ENCODE data around the gene TTC39C. TPM values are rescaled to one million over a fixed set of nuclear protein-coding genes. Genes with fewer than 3 reads are reported as not detected.

TTC39C gene
- total RNA-seq, 1 experiment from 2014 or later, result 16.2 TPM

- Histone ChIP-seq H3K36me3 (replicated peaks; ENCODE audit: control insufficient read depth, insufficient read depth, low read length) (no peaks in the 10 kb centered on the region), H3K4me3 (ENCODE audit: insufficient read depth, low read depth, low read length) (no peak overlapping the region), H3K27me3 (ENCODE audit: control insufficient read depth, insufficient read depth, low read length) (no peaks in the 10 kb centered on the region)
- DNase-seq, result no peak
Observed at GRCh38 chr18:24170360-24170759, 155.8 kb downstream of the TTC39C start.

GRCh38 chr18:24173997-24174396 lies 159.4 kb downstream of the TTC39C start:
- Histone ChIP-seq H3K4me3 (ENCODE audit: insufficient read depth, low read depth, low read length) (no peak overlapping the region), H3K27me3 (ENCODE audit: control insufficient read depth, insufficient read depth, low read length) (no peaks in the 10 kb centered on the region), H3K36me3 (replicated peaks; ENCODE audit: control insufficient read depth, insufficient read depth, low read length) (no peaks in the 10 kb centered on the region)
- no peak for DNase-seq

- Histone ChIP-seq H3K27me3 (ENCODE audit: control insufficient read depth, insufficient read depth, low read length) (no peaks in the 10 kb centered on the region), H3K4me3 (ENCODE audit: insufficient read depth, low read depth, low read length) (no peak overlapping the region), H3K36me3 (replicated peaks; ENCODE audit: control insufficient read depth, insufficient read depth, low read length) (no peaks in the 10 kb centered on the region)
- DNase-seq, result peak; percentile 83
Observed at GRCh38 chr18:24176727-24177416, 162.3 kb downstream of the TTC39C start.

GRCh38 chr18:24177499-24178133 lies 163.1 kb downstream of the TTC39C start:
- no peaks in the 10 kb centered on the region for H3K36me3 ChIP-seq (replicated peaks; ENCODE audit: control insufficient read depth, insufficient read depth, low read length)
- H3K27me3 ChIP-seq (ENCODE audit: control insufficient read depth, insufficient read depth, low read length), result no peaks in the 10 kb centered on the region
- H3K4me3 ChIP-seq (ENCODE audit: insufficient read depth, low read depth, low read length), result no peak overlapping the region
- DNase-seq, result no peak

GRCh38 chr18:24180048-24180447 lies 165.5 kb downstream of the TTC39C start:
- Histone ChIP-seq H3K36me3 (replicated peaks; ENCODE audit: control insufficient read depth, insufficient read depth, low read length) (no peaks in the 10 kb centered on the region), H3K27me3 (ENCODE audit: control insufficient read depth, insufficient read depth, low read length) (no peaks in the 10 kb centered on the region), H3K4me3 (ENCODE audit: insufficient read depth, low read depth, low read length) (no peak overlapping the region)
- DNase-seq, result no peak

GRCh38 chr18:24181806-24182205 lies 167.3 kb downstream of the TTC39C start:
- Histone ChIP-seq H3K36me3 (replicated peaks; ENCODE audit: control insufficient read depth, insufficient read depth, low read length) (no peaks in the 10 kb centered on the region), H3K4me3 (ENCODE audit: insufficient read depth, low read depth, low read length) (no peak overlapping the region), H3K27me3 (ENCODE audit: control insufficient read depth, insufficient read depth, low read length) (no peaks in the 10 kb centered on the region)
- no peak for DNase-seq

Other genes starting within 250 kb of the TTC39C start
- gene CABYR, start 124.3 kb downstream of the TTC39C start, total RNA-seq (2014; rRNA removed; shearing (Covaris generic)), result 12.2 and 15.7 TPM in 2 replicates